ENCODE measurements around the gene HDAC2. TPM values are rescaled to one million over a fixed set of nuclear protein-coding genes. Genes with fewer than 3 reads are reported as not detected.

The HDAC2 gene
- total RNA-seq, 4 donors from 2014 or later, result 37.9 to 72.7 (median 49.8) TPM

- TF ChIP-seq CTCF (IDR thresholded peaks at IDR 0.05; ENCODE audit: low read depth), result no peak
Observed at GRCh38 chr6:114000069-114000468, 29.1 kb upstream of the HDAC2 start.

GRCh38 chr6:113999284-113999683, 28.3 kb upstream of the HDAC2 start:
- TF ChIP-seq CTCF (IDR thresholded peaks at IDR 0.05; ENCODE audit: low read depth), result no peak

GRCh38 chr6:113998811-113999210, 27.9 kb upstream of the HDAC2 start:
- TF ChIP-seq CTCF (IDR thresholded peaks at IDR 0.05; ENCODE audit: low read depth), result no peak

- TF ChIP-seq CTCF (IDR thresholded peaks at IDR 0.05; ENCODE audit: low read depth), result no peak
Observed at GRCh38 chr6:113997116-113997515, 26.2 kb upstream of the HDAC2 start.

- TF ChIP-seq CTCF (IDR thresholded peaks at IDR 0.05; ENCODE audit: low read depth), result no peak
Observed at GRCh38 chr6:113995634-113996033, 24.7 kb upstream of the HDAC2 start.

GRCh38 chr6:113994934-113995342, 24.0 kb upstream of the HDAC2 start:
- no peak for TF ChIP-seq CTCF (IDR thresholded peaks at IDR 0.05; ENCODE audit: low read depth)

GRCh38 chr6:113989675-113990074, 18.7 kb upstream of the HDAC2 start:
- no peak for TF ChIP-seq CTCF (IDR thresholded peaks at IDR 0.05; ENCODE audit: low read depth)

Data from subcutaneous adipose tissue (tissue), 4 donors.